ENCODE results near the gene FAM241B.
A peak's percentile ranks its signal among the peaks of the same experiment; 100 is the strongest.

FAM241B gene

GRCh38 chr10:69638642-69639041 is 8.6 kb downstream of the FAM241B start (continued):
- TF ChIP-seq GLIS1 (tag by site-specific recombination; IDR thresholded peaks at IDR 0.05): no peak

GRCh38 chr10:69639291-69640195 is 9.5 kb downstream of the FAM241B start:
- H3K27ac ChIP-seq (ENCODE audit: extremely low read depth, low read depth, low read length): no peak overlapping the region
- peaks cover 0 to 9% of the 10 kb centered on the region in 2 experiments; a peak in 1 of 3 replicates for H3K36me3 ChIP-seq (ENCODE audit: control insufficient read depth in 2 of 2, insufficient read depth in 1 of 2, low read length in 2 of 2)
- H3K9me3 ChIP-seq (ENCODE audit: control insufficient read depth, insufficient read depth, low read depth, low read length): no peaks in the 10 kb centered on the region
- 0 out of 2 replicates have a peak, but pooled peaks have one; percentile 54 for TF ChIP-seq ZNF660 (tag by site-specific recombination; IDR thresholded peaks at IDR 0.05)
- TF ChIP-seq KLF16 (tag by site-specific recombination; IDR thresholded peaks at IDR 0.05): no peak
- peak; percentile 98 for TF ChIP-seq ZNF654 (tag by site-specific recombination; IDR thresholded peaks at IDR 0.05; ENCODE audit: low read depth)
- no peak for TF ChIP-seq ZNF544 (tag by site-specific recombination; IDR thresholded peaks at IDR 0.05)
- no peak for TF ChIP-seq BCL11A (tag by site-specific recombination; IDR thresholded peaks at IDR 0.05; ENCODE audit: low read depth)
- TF ChIP-seq CTCF (tag by site-specific recombination; IDR thresholded peaks at IDR 0.05): peak; percentile 66
- no peak for TF ChIP-seq PATZ1 (tag by site-specific recombination; IDR thresholded peaks at IDR 0.05)
- TF ChIP-seq ZBTB17 (tag by site-specific recombination; IDR thresholded peaks at IDR 0.05): 0 out of 2 replicates have a peak, but pooled peaks have one; percentile 40
- TF ChIP-seq PRDM2 (tag by site-specific recombination; IDR thresholded peaks at IDR 0.05; ENCODE audit: borderline replicate concordance): no peak
- peak; percentile 81 for TF ChIP-seq PRDM10 (tag by site-specific recombination; IDR thresholded peaks at IDR 0.05)
- ChIA-PET CTCF (interaction anchor here (0.5 to 12.2 kb wide), 24 partner anchors 8 to 617 kb away, joined by 3 to 284 read pairs (median 4); partner anchors contain the start of gene FAM241B), POLR2A (interaction anchor here (1.3 kb wide), 1 partner anchor 124 kb away, joined by 5 read pairs; no protein-coding TSS in a partner anchor)
- H3K4me1 ChIP-seq (ENCODE audit: control insufficient read depth, insufficient read depth, low read length): no peaks in the 10 kb centered on the region
- H3K4me3 ChIP-seq (ENCODE audit: low read depth, low read length): no peak overlapping the region
